Mucosa of rectum (tissue), 2 donors: ENCODE data around the gene GAK.

Experiments
- H3K27ac ChIP-seq, 2 donors: one replicate each; pipeline ENCODE4 v1.7.0; 2013; ENCODE audit warnings: inconsistent platforms in 2 of 2, low read depth in 2 of 2, low read length in 2 of 2
- H3K27me3 ChIP-seq, 2 donors: one replicate each; pipeline ENCODE4 v1.7.0; 2013; ENCODE audit warnings: low read length in 2 of 2; ENCODE audit not compliant: control insufficient read depth in 2 of 2, insufficient read depth in 2 of 2
- H3K36me3 ChIP-seq, 2 donors: one replicate each; pipeline ENCODE4 v1.7.0; 2013; ENCODE audit warnings: low read length in 2 of 2; ENCODE audit not compliant: control insufficient read depth in 2 of 2, insufficient read depth in 2 of 2
- H3K4me1 ChIP-seq, 2 donors: one replicate each; pipeline ENCODE4 v1.7.0; 2013; ENCODE audit warnings: low read length in 2 of 2, mild to moderate bottlenecking in 1 of 2; ENCODE audit not compliant: control insufficient read depth in 2 of 2, insufficient read depth in 2 of 2
- H3K4me3 ChIP-seq, 2 donors: one replicate each; pipeline ENCODE4 v1.7.0; 2013; ENCODE audit warnings: low read length in 2 of 2
- H3K9ac ChIP-seq, 2 donors: one replicate each; pipeline ENCODE4 v1.7.0; 2013; ENCODE audit warnings: low read length in 2 of 2, low read depth in 1 of 2, mild to moderate bottlenecking in 1 of 2
- H3K9me3 ChIP-seq, 2 donors: one replicate each; pipeline ENCODE4 v1.7.0; 2013; ENCODE audit warnings: low read length in 2 of 2; ENCODE audit not compliant: control insufficient read depth in 2 of 2
- donor health status: healthy.
- donor health status: Normal muscosa, but diverticular disease.

GAK gene

GRCh38 chr4:906339-907102, 25.6 kb downstream of the GAK start:
- Histone ChIP-seq H3K9me3 (no peaks in the 10 kb centered on the region), H3K4me3 (no peak overlapping the region), H3K27ac (no peak overlapping the region), H3K36me3 (peaks cover 24 to 54% of the 10 kb centered on the region in 2 donors), H3K27me3 (no peaks in the 10 kb centered on the region), H3K4me1 (no peaks in the 10 kb centered on the region), H3K9ac (no peak overlapping the region)

- peaks cover 28 to 49% of the 10 kb centered on the region in 2 donors for H3K36me3 ChIP-seq
Observed at GRCh38 chr4:905485-906338, 26.4 kb downstream of the GAK start.

GRCh38 chr4:903066-904046, 28.8 kb downstream of the GAK start:
- Histone ChIP-seq H3K27me3 (no peaks in the 10 kb centered on the region), H3K36me3 (peaks cover 33 to 40% of the 10 kb centered on the region in 2 donors), H3K9me3 (no peaks in the 10 kb centered on the region), H3K27ac (no peak overlapping the region), H3K9ac (no peak overlapping the region), H3K4me1 (no peaks in the 10 kb centered on the region), H3K4me3 (no peak overlapping the region)

More at GRCh38 chr4:905485-906338, 26.4 kb downstream of the GAK start:
- Histone ChIP-seq H3K4me1 (no peaks in the 10 kb centered on the region), H3K27me3 (no peaks in the 10 kb centered on the region), H3K4me3 (no peak overlapping the region), H3K9me3 (no peaks in the 10 kb centered on the region), H3K27ac (no peak overlapping the region), H3K9ac (no peak overlapping the region)

- Histone ChIP-seq H3K27me3 (no peaks in the 10 kb centered on the region), H3K27ac (no peak overlapping the region), H3K9me3 (no peaks in the 10 kb centered on the region), H3K36me3 (peaks cover 42 to 43% of the 10 kb centered on the region in 2 donors), H3K4me3 (no peak overlapping the region), H3K4me1 (no peaks in the 10 kb centered on the region), H3K9ac (no peak overlapping the region)
Observed at GRCh38 chr4:901192-901910, 30.8 kb downstream of the GAK start.

- Histone ChIP-seq H3K36me3 (peaks cover 38 to 48% of the 10 kb centered on the region in 2 donors), H3K4me3 (no peak overlapping the region), H3K9ac (no peak overlapping the region), H3K27ac (no peak overlapping the region), H3K27me3 (no peaks in the 10 kb centered on the region), H3K9me3 (no peaks in the 10 kb centered on the region), H3K4me1 (no peaks in the 10 kb centered on the region)
Observed at GRCh38 chr4:900721-901120, 31.4 kb downstream of the GAK start.

GRCh38 chr4:900073-900472, 32.0 kb downstream of the GAK start:
- H3K36me3 ChIP-seq, result peaks cover 42 to 54% of the 10 kb centered on the region in 2 donors

GRCh38 chr4:899556-899906, 32.6 kb downstream of the GAK start:
- H3K9me3 ChIP-seq, result no peaks in the 10 kb centered on the region
- H3K27ac ChIP-seq, result no peak overlapping the region
- no peak overlapping the region for H3K9ac ChIP-seq
- H3K4me3 ChIP-seq, result no peak overlapping the region
- peaks cover 39 to 54% of the 10 kb centered on the region in 2 donors for H3K36me3 ChIP-seq
- no peaks in the 10 kb centered on the region for H3K4me1 ChIP-seq
- no peaks in the 10 kb centered on the region for H3K27me3 ChIP-seq

More at GRCh38 chr4:900073-900472, 32.0 kb downstream of the GAK start:
- H3K4me3 ChIP-seq, result no peak overlapping the region
- H3K27me3 ChIP-seq, result no peaks in the 10 kb centered on the region
- H3K9ac ChIP-seq, result no peak overlapping the region
- no peaks in the 10 kb centered on the region for H3K4me1 ChIP-seq
- H3K9me3 ChIP-seq, result no peaks in the 10 kb centered on the region
- H3K27ac ChIP-seq, result no peak overlapping the region

GRCh38 chr4:898869-899555, 33.1 kb downstream of the GAK start:
- H3K36me3 ChIP-seq, result peaks cover 41 to 59% of the 10 kb centered on the region in 2 donors
- no peaks in the 10 kb centered on the region for H3K9me3 ChIP-seq
- no peaks in the 10 kb centered on the region for H3K4me1 ChIP-seq
- H3K27me3 ChIP-seq, result no peaks in the 10 kb centered on the region
- no peak overlapping the region for H3K27ac ChIP-seq
- H3K4me3 ChIP-seq, result no peak overlapping the region
- no peak overlapping the region for H3K9ac ChIP-seq

- no peak overlapping the region for H3K4me3 ChIP-seq
- no peak overlapping the region for H3K27ac ChIP-seq
- no peak overlapping the region for H3K9ac ChIP-seq
- no peaks in the 10 kb centered on the region for H3K9me3 ChIP-seq
- H3K36me3 ChIP-seq, result peaks cover 45 to 63% of the 10 kb centered on the region in 2 donors
- no peaks in the 10 kb centered on the region for H3K4me1 ChIP-seq
- no peaks in the 10 kb centered on the region for H3K27me3 ChIP-seq
Observed at GRCh38 chr4:898123-898522, 34.0 kb downstream of the GAK start.
